ENCODE measurements around the gene OXCT2.

- TF ChIP-seq REST (IDR thresholded peaks at IDR 0.05; ENCODE audit: low read depth, low read length) (no peak), TEAD4 (IDR thresholded peaks at IDR 0.05; ENCODE audit: borderline replicate concordance, insufficient read depth) (no peak), CTCF (IDR thresholded peaks at IDR 0.05) (no peak), GABPA (IDR thresholded peaks at IDR 0.05; ENCODE audit: low read depth) (no peak), POLR2AphosphoS5 (IDR thresholded peaks at IDR 0.05; ENCODE audit: low read depth, low read length) (no peak), FOXM1 (IDR thresholded peaks at IDR 0.05; ENCODE audit: low read depth) (no peak), RFX5 (IDR thresholded peaks at IDR 0.05; ENCODE audit: low read length) (no peak), SIN3A (IDR thresholded peaks at IDR 0.05; ENCODE audit: borderline replicate concordance, low read depth, low read length) (no peak), IRF3 (IDR thresholded peaks at IDR 0.05; ENCODE audit: low read depth, low read length) (no peak), MAX (IDR thresholded peaks at IDR 0.05; ENCODE audit: low read depth) (no peak), FOXJ3 (CRISPR knock-in tag; IDR thresholded peaks at IDR 0.05) (no peak), CHD2 (IDR thresholded peaks at IDR 0.05; ENCODE audit: low read length, partially characterized antibody) (no peak), JUND (IDR thresholded peaks at IDR 0.05) (no peak)
These were observed 17.8 kb upstream of the OXCT2 start, which contains the start of gene BMP8B for GRCh38 chr1:39788758-39789570.
